Tibial artery (tissue), 4 donors: ENCODE results near the gene USP49.
A peak's percentile ranks its signal among the peaks of the same experiment; 100 is the strongest.

Experiments
- DNase-seq, 2 donors: peaks; one replicate each; pipeline ENCODE4 v3.0.0-alpha.2; 2019
- H3K27ac ChIP-seq, 2 donors: fragments of 200-600 bp; sonication (generic) in 1 of 2; 1 replicate in 1 of 2; 2 replicates in 1 of 2; pipeline ENCODE4 v1.5.1; 2018 to 2019; ENCODE audit warnings: mild to moderate bottlenecking in 1 of 2
- H3K27me3 ChIP-seq, 2 donors: fragments of 200-600 bp; sonication (generic) in 1 of 2; one replicate each; pipeline versions ENCODE4 v1.5.1 to v1.6.0; 2016 to 2019
- H3K36me3 ChIP-seq, 3 donors: fragments of 200-600 bp; sonication (generic) in 2 of 3; one replicate each; pipeline ENCODE4 v1.5.1; 2016 to 2019; ENCODE audit warnings: mild to moderate bottlenecking in 2 of 3
- H3K4me1 ChIP-seq, 4 donors: fragments of 200-600 bp; sonication (generic) in 2 of 4; 1 replicate in 3 of 4; 2 replicates in 1 of 4; pipeline ENCODE4 v1.5.1; 2016 to 2019
- H3K4me3 ChIP-seq, 2 donors: fragments of 200-600 bp; sonication (generic) in 1 of 2; 1 replicate in 1 of 2; 2 replicates in 1 of 2; pipeline ENCODE4 v1.5.1; 2018 to 2019; ENCODE audit warnings: mild to moderate bottlenecking in 2 of 2
- H3K9me3 ChIP-seq, 3 donors: fragments of 200-600 bp; sonication (generic) in 1 of 3; one replicate each; pipeline ENCODE4 v1.5.1; 2016 to 2019
- CTCF ChIP-seq, 2 experiments: fragments of 200-600 bp in 1 of 2; fragments of 450-650 bp in 1 of 2; IDR thresholded peaks; one replicate each; pipeline ENCODE4 v1.5.1; 2017 to 2019; ENCODE audit warnings: antibody characterized with exemption in 2 of 2, mild to moderate bottlenecking in 1 of 2, moderate library complexity in 1 of 2
- intact Hi-C: fragments of 100-400 bp; cut with DNase I; formaldehyde crosslinking; loops from one replicate; pipeline ENCODE4 v1.15.0; 2023; ENCODE audit warnings: low total_unique reads

Gene USP49

DNA sequence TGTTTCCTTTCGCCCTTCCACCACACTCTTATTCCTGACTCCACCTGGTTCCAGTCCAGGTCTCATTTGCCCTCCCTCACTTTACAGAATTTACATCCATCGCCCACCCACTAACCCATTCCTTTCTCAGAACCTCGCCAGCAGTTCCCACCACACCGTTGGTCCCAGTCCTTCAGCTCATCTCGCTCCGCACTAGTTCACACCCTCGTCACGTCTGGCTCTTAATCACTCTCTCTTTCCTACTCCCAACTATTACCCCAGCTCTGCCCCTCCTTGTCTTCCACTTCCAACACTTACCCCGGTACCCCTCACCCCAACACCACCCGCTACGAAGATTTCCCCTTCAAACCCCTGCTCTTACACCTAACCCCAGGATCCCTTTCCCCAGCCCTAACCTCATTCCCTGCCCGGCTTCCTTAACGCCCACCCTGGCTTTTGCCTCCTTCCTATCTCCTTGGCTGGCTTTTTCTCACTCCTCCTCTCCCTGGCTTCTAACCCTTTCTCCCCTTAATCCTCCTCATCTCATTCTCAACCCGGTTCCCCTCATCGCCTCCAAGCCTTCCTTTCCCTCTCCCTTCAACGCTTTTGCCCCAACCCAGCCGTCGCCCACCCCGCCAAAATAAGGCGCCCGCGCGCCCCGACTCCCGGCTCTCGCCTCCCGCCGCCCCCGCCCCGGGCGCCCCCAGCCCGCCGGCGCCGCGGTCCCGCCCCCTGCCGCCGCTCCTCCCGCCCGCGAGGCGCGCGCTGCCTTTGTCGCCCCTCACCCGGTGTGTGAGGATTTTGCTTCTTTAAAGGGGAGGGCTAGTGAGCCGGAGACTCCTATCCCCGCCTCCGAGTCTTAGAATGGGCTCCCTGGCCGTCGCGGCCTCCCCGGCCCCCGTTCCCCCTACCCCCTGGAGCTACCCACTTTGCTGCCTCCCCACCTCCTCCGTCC, 542 bp downstream of the USP49 start:
- H3K27ac ChIP-seq, result peak overlapping the region; percentile 75
- DNase-seq, result peak in 1 of 2 donors; percentile 23
- peak overlapping the region; percentile 70 to 87 for H3K4me3 ChIP-seq
- no peaks in the 10 kb centered on the region for H3K27me3 ChIP-seq
- intact Hi-C loops, result loop anchor here (5.0 kb wide), 1 partner anchor 102 kb away; no protein-coding TSS in a partner anchor
- H3K4me1 ChIP-seq, result peaks cover 0 to 22% (median 8%) of the 10 kb centered on the region in 4 donors
- TF ChIP-seq CTCF (IDR thresholded peaks at IDR 0.05), result no peak
- H3K36me3 ChIP-seq, result no peaks in the 10 kb centered on the region
- H3K9me3 ChIP-seq, result no peaks in the 10 kb centered on the region

- Histone ChIP-seq H3K4me3 (no peak overlapping the region), H3K27ac (no peak overlapping the region), H3K36me3 (no peaks in the 10 kb centered on the region), H3K9me3 (no peaks in the 10 kb centered on the region), H3K27me3 (no peaks in the 10 kb centered on the region), H3K4me1 (peaks cover 0 to 22% (median 8%) of the 10 kb centered on the region in 4 donors)
- intact Hi-C loops, result no loop called here
- no peak for TF ChIP-seq CTCF (IDR thresholded peaks at IDR 0.05)
- DNase-seq, result no peak
Measured at GRCh38 chr6:41892921-41893564, 2.1 kb downstream of the USP49 start.

DNA sequence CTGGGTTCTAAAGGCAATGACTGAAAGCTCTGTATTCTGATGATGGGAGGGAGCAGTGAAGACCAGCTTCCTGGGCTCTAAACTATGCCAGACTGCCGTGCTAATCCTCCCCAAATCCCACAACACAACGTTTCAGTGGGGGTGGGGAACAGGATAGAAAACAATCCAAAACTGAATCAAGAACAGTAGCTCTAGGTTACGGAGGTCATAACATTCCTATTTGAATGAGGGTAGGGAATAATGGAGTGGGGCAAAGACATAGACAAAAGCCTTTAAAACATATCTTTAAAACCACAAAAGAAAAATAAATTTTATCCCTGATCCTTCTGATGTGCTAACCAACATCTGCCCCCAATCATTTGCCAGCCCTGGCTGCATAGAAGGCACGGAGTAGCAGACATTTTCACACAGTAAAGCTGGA, 7.8 kb downstream of the USP49 start:
- no peaks in the 10 kb centered on the region for H3K9me3 ChIP-seq
- no peak for DNase-seq
- H3K27ac ChIP-seq, result no peak overlapping the region
- no peak overlapping the region for H3K4me3 ChIP-seq
- no peaks in the 10 kb centered on the region for H3K4me1 ChIP-seq
- intact Hi-C loops, result no loop called here
- TF ChIP-seq CTCF (IDR thresholded peaks at IDR 0.05), result no peak
- no peaks in the 10 kb centered on the region for H3K36me3 ChIP-seq
- no peaks in the 10 kb centered on the region for H3K27me3 ChIP-seq

GRCh38 chr6:41885930-41886329, 9.2 kb downstream of the USP49 start:
- Histone ChIP-seq H3K9me3 (no peaks in the 10 kb centered on the region), H3K4me1 (no peaks in the 10 kb centered on the region), H3K4me3 (no peak overlapping the region), H3K27ac (no peak overlapping the region), H3K36me3 (no peaks in the 10 kb centered on the region), H3K27me3 (no peaks in the 10 kb centered on the region)
- DNase-seq, result no peak
- intact Hi-C loops, result no loop called here
- no peak for TF ChIP-seq CTCF (IDR thresholded peaks at IDR 0.05)

DNA sequence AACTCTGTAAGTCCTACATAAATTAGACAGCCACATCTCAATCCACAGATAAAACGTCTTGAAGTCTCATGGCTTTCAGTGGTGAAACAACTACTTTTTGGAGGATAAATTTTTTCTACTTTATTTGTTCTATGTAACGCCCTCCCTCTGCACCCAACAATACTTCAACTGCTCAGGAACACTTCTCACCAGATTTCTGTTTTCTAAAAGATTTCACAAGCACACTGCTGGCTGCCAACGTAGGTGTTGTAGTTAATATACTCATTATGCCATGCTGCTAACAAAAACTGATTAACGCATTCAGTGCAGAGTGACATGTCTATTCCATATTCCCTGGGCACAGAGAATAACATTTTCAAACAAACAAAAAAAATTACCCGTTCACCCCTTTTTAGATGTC, 10.2 kb downstream of the USP49 start:
- Histone ChIP-seq H3K4me1 (no peaks in the 10 kb centered on the region), H3K9me3 (no peaks in the 10 kb centered on the region), H3K27ac (no peak overlapping the region), H3K27me3 (no peaks in the 10 kb centered on the region), H3K4me3 (no peak overlapping the region), H3K36me3 (no peaks in the 10 kb centered on the region)
- no peak for DNase-seq
- TF ChIP-seq CTCF (IDR thresholded peaks at IDR 0.05), result no peak
- intact Hi-C loops, result no loop called here
